Activated T-helper 17 cell treated with anti-CD3 and anti-CD28 coated beads, Interleukin-2, amount 50 U/mL, for 72 hours (primary cell): ENCODE measurements around the gene CD28. TPM values are rescaled to one million over a fixed set of nuclear protein-coding genes. Genes with fewer than 3 reads are reported as not detected.
A peak's percentile ranks its signal among the peaks of the same experiment; 100 is the strongest.

Source experiments
- ATAC-seq: fragments of 150-1000 bp; cut with Tn5 transposase; replicated peaks from 2 replicates; pipeline ENCODE4 v1.10.0; 2021; ENCODE audit warnings: mild to moderate bottlenecking, moderate library complexity
- H3K27ac Mint-ChIP-seq: one replicate; pipeline ENCODE4 v1.8.0; 2022; ENCODE audit warnings: mixed read lengths
- H3K27me3 Mint-ChIP-seq: one replicate; pipeline ENCODE4 v1.8.0; 2022; ENCODE audit warnings: mixed read lengths
- H3K36me3 Mint-ChIP-seq: one replicate; pipeline ENCODE4 v1.8.0; 2022; ENCODE audit warnings: low read depth, mild to moderate bottlenecking, mixed read lengths
- H3K4me1 Mint-ChIP-seq: one replicate; pipeline ENCODE4 v1.8.0; 2022; ENCODE audit warnings: mixed read lengths
- H3K4me3 Mint-ChIP-seq: one replicate; pipeline ENCODE4 v1.8.0; 2022; ENCODE audit warnings: mild to moderate bottlenecking, mixed read lengths
- H3K9me3 Mint-ChIP-seq: one replicate; pipeline ENCODE4 v1.8.0; 2022; ENCODE audit warnings: mixed read lengths
- total RNA-seq, 2 donors: library from RNA; stranded (reverse); gene quantifications; one replicate each; pipeline ENCODE4 v1.2.3, GENCODE V29; 2022

The CD28 gene
- 100 to 1,000 TPM; 242 to 382 TPM for total RNA-seq

GRCh38 chr2:203706403-203706802, at the start of gene CD28:
Gene CD28, plus strand, starts transcription at chr2:203706639. Its CDS starts 58 bp downstream, at chr2:203706697.
- H3K27me3 Mint-ChIP-seq: no peaks in the 10 kb centered on the region
- peak within 1 kb of the TSS; percentile 97 for H3K4me3 Mint-ChIP-seq
- H3K4me1 Mint-ChIP-seq: peaks cover 31% of the 10 kb centered on the region
- H3K27ac Mint-ChIP-seq: peak within 1 kb of the TSS; percentile 100
- H3K9me3 Mint-ChIP-seq: no peaks in the 10 kb centered on the region
- ATAC-seq: peak; percentile 70
- H3K36me3 Mint-ChIP-seq: peaks cover 65% of the 10 kb centered on the region

- Mint-ChIP-seq H3K9me3 (peaks cover 3% of the 10 kb centered on the region), H3K4me3 (no peak overlapping the region), H3K27ac (peak overlapping the region; percentile 10), H3K36me3 (no peaks in the 10 kb centered on the region), H3K27me3 (no peaks in the 10 kb centered on the region), H3K4me1 (peaks cover 17% of the 10 kb centered on the region)
- no peak for ATAC-seq
Measured at GRCh38 chr2:203659331-203660049, 46.9 kb upstream of the CD28 start.

- Mint-ChIP-seq H3K27me3 (no peaks in the 10 kb centered on the region), H3K9me3 (peaks cover 3% of the 10 kb centered on the region), H3K36me3 (no peaks in the 10 kb centered on the region), H3K4me1 (peaks cover 12% of the 10 kb centered on the region), H3K4me3 (no peak overlapping the region), H3K27ac (no peak overlapping the region)
- no peak for ATAC-seq
Measured at GRCh38 chr2:203660465-203660864, 46.0 kb upstream of the CD28 start.

GRCh38 chr2:203661279-203661908, 45.0 kb upstream of the CD28 start:
- peaks cover 12% of the 10 kb centered on the region for H3K4me1 Mint-ChIP-seq
- no peak for ATAC-seq
- H3K27me3 Mint-ChIP-seq: no peaks in the 10 kb centered on the region
- H3K9me3 Mint-ChIP-seq: peaks cover 3% of the 10 kb centered on the region
- no peaks in the 10 kb centered on the region for H3K36me3 Mint-ChIP-seq
- H3K4me3 Mint-ChIP-seq: no peak overlapping the region
- H3K27ac Mint-ChIP-seq: no peak overlapping the region

GRCh38 chr2:203662487-203662886, 44.0 kb upstream of the CD28 start:
- Mint-ChIP-seq H3K4me3 (no peak overlapping the region), H3K27me3 (no peaks in the 10 kb centered on the region), H3K9me3 (peaks cover 3% of the 10 kb centered on the region), H3K27ac (no peak overlapping the region), H3K36me3 (no peaks in the 10 kb centered on the region), H3K4me1 (peaks cover 7% of the 10 kb centered on the region)
- ATAC-seq: no peak

- Mint-ChIP-seq H3K4me3 (no peak overlapping the region), H3K36me3 (no peaks in the 10 kb centered on the region), H3K4me1 (peaks cover 7% of the 10 kb centered on the region), H3K9me3 (peaks cover 3% of the 10 kb centered on the region), H3K27me3 (no peaks in the 10 kb centered on the region), H3K27ac (no peak overlapping the region)
- ATAC-seq: no peak
Measured at GRCh38 chr2:203662951-203663350, 43.5 kb upstream of the CD28 start.

GRCh38 chr2:203664029-203664755, 42.2 kb upstream of the CD28 start:
- H3K27ac Mint-ChIP-seq: no peak overlapping the region
- peaks cover 3% of the 10 kb centered on the region for H3K9me3 Mint-ChIP-seq
- no peak overlapping the region for H3K4me3 Mint-ChIP-seq
- no peak for ATAC-seq
- H3K27me3 Mint-ChIP-seq: no peaks in the 10 kb centered on the region
- peaks cover 7% of the 10 kb centered on the region for H3K4me1 Mint-ChIP-seq
- H3K36me3 Mint-ChIP-seq: no peaks in the 10 kb centered on the region

- no peaks in the 10 kb centered on the region for H3K36me3 Mint-ChIP-seq
- peaks cover 4% of the 10 kb centered on the region for H3K9me3 Mint-ChIP-seq
- H3K27me3 Mint-ChIP-seq: no peaks in the 10 kb centered on the region
- H3K27ac Mint-ChIP-seq: no peak overlapping the region
- no peaks in the 10 kb centered on the region for H3K4me1 Mint-ChIP-seq
- H3K4me3 Mint-ChIP-seq: no peak overlapping the region
- no peak for ATAC-seq
Measured at GRCh38 chr2:203667838-203668237, 38.6 kb upstream of the CD28 start.

- ATAC-seq: peak; percentile 54
- Mint-ChIP-seq H3K27me3 (no peaks in the 10 kb centered on the region), H3K4me3 (no peak overlapping the region), H3K9me3 (peaks cover 9% of the 10 kb centered on the region), H3K36me3 (no peaks in the 10 kb centered on the region), H3K27ac (no peak overlapping the region), H3K4me1 (peaks cover 7% of the 10 kb centered on the region)
Measured at GRCh38 chr2:203669820-203670219, 36.6 kb upstream of the CD28 start.

- no peaks in the 10 kb centered on the region for H3K27me3 Mint-ChIP-seq
- H3K4me1 Mint-ChIP-seq: peaks cover 7% of the 10 kb centered on the region
- H3K9me3 Mint-ChIP-seq: peaks cover 9% of the 10 kb centered on the region
- no peak overlapping the region for H3K27ac Mint-ChIP-seq
- H3K36me3 Mint-ChIP-seq: no peaks in the 10 kb centered on the region
- no peak for ATAC-seq
- no peak overlapping the region for H3K4me3 Mint-ChIP-seq
Measured at GRCh38 chr2:203670939-203671338, 35.5 kb upstream of the CD28 start.

GRCh38 chr2:203671876-203672275, 34.6 kb upstream of the CD28 start:
- no peaks in the 10 kb centered on the region for H3K27me3 Mint-ChIP-seq
- peaks cover 7% of the 10 kb centered on the region for H3K4me1 Mint-ChIP-seq
- peaks cover 9% of the 10 kb centered on the region for H3K9me3 Mint-ChIP-seq
- no peaks in the 10 kb centered on the region for H3K36me3 Mint-ChIP-seq
- no peak for ATAC-seq
- no peak overlapping the region for H3K4me3 Mint-ChIP-seq
- no peak overlapping the region for H3K27ac Mint-ChIP-seq

GRCh38 chr2:203672856-203673255, 33.6 kb upstream of the CD28 start:
- H3K27me3 Mint-ChIP-seq: no peaks in the 10 kb centered on the region
- H3K4me3 Mint-ChIP-seq: no peak overlapping the region
- H3K36me3 Mint-ChIP-seq: no peaks in the 10 kb centered on the region
- H3K4me1 Mint-ChIP-seq: peaks cover 7% of the 10 kb centered on the region
- no peak overlapping the region for H3K27ac Mint-ChIP-seq
- H3K9me3 Mint-ChIP-seq: peaks cover 12% of the 10 kb centered on the region
- no peak for ATAC-seq

- Mint-ChIP-seq H3K27me3 (no peaks in the 10 kb centered on the region), H3K36me3 (no peaks in the 10 kb centered on the region), H3K27ac (peak overlapping the region; percentile 56), H3K9me3 (peaks cover 12% of the 10 kb centered on the region), H3K4me3 (peak overlapping the region; percentile 49), H3K4me1 (peaks cover 7% of the 10 kb centered on the region)
- ATAC-seq: peak; percentile 96
Measured at GRCh38 chr2:203673933-203674332, 32.5 kb upstream of the CD28 start.

- Mint-ChIP-seq H3K9me3 (peaks cover 12% of the 10 kb centered on the region), H3K4me3 (no peak overlapping the region), H3K27ac (no peak overlapping the region), H3K4me1 (peaks cover 7% of the 10 kb centered on the region), H3K27me3 (no peaks in the 10 kb centered on the region), H3K36me3 (no peaks in the 10 kb centered on the region)
- peak; percentile 63 for ATAC-seq
Measured at GRCh38 chr2:203675086-203675485, 31.4 kb upstream of the CD28 start.

- ATAC-seq: no peak
- H3K36me3 Mint-ChIP-seq: no peaks in the 10 kb centered on the region
- H3K9me3 Mint-ChIP-seq: peaks cover 10% of the 10 kb centered on the region
- peaks cover 21% of the 10 kb centered on the region for H3K4me1 Mint-ChIP-seq
- no peak overlapping the region for H3K4me3 Mint-ChIP-seq
- H3K27ac Mint-ChIP-seq: no peak overlapping the region
- H3K27me3 Mint-ChIP-seq: no peaks in the 10 kb centered on the region
Measured at GRCh38 chr2:203678971-203679370, 27.5 kb upstream of the CD28 start.
